Cardiac fibroblast (primary cell): Measurements from ENCODE around the gene TRMU.

Experiments used
- DNase-seq, 2 donors: peaks; one replicate each; pipeline versions ENCODE4 v3.0.0 to v3.0.0-alpha.2; 2010; ENCODE audit warnings: low read depth in 2 of 2
- H3K4me3 ChIP-seq, 2 donors: replicated peaks in 1 of 2; 1 replicate in 1 of 2; 2 replicates in 1 of 2; pipeline ENCODE4 v1.5.1; 2011; ENCODE audit warnings: low read depth in 2 of 2, low read length in 2 of 2, mild to moderate bottlenecking in 2 of 2, moderate library complexity in 1 of 2
- CTCF ChIP-seq: IDR thresholded peaks from one replicate; pipeline ENCODE4 v1.5.1; 2011; ENCODE audit warnings: low read depth, mild to moderate bottlenecking, low read length, inconsistent platforms

TRMU gene

GRCh38 chr22:46368871-46369715, 33.6 kb downstream of the TRMU start:
- H3K4me3 ChIP-seq = no peak overlapping the region
- no peak for TF ChIP-seq CTCF
- DNase-seq = no peak

GRCh38 chr22:46369716-46370583, 34.4 kb downstream of the TRMU start:
- no peak overlapping the region for H3K4me3 ChIP-seq
- no peak for DNase-seq
- no peak for TF ChIP-seq CTCF

- no peak for TF ChIP-seq CTCF
- no peak overlapping the region for H3K4me3 ChIP-seq
- DNase-seq = no peak
Measured at GRCh38 chr22:46370584-46371291, 35.2 kb downstream of the TRMU start.

- no peak for TF ChIP-seq CTCF
- DNase-seq = no peak
- H3K4me3 ChIP-seq = no peak overlapping the region
Measured at GRCh38 chr22:46371623-46372226, 36.2 kb downstream of the TRMU start.

GRCh38 chr22:46372686-46373085, 37.2 kb downstream of the TRMU start:
- no peak for DNase-seq
- no peak for TF ChIP-seq CTCF
- no peak overlapping the region for H3K4me3 ChIP-seq

GRCh38 chr22:46373159-46373558, 37.6 kb downstream of the TRMU start:
- TF ChIP-seq CTCF = no peak
- DNase-seq = no peak
- H3K4me3 ChIP-seq = no peak overlapping the region
